GM23338 (cell line): ENCODE measurements around the gene PIGB. TPM values are rescaled to one million over a fixed set of nuclear protein-coding genes. Genes with fewer than 3 reads are reported as not detected.

Source experiments
- ATAC-seq: fragments of 200-7000 bp; cut with Tn5 transposase; 3 replicates; pipeline ENCODE4 v1.9.1; 2020
- DNase-seq: peaks from one replicate; pipeline ENCODE4 v3.0.0-alpha.2; 2015; ENCODE audit warnings: low spot score
- H2AFZ ChIP-seq: fragments of 200-600 bp; sonication (generic); 2 replicates; pipeline ENCODE4 v1.8.0; 2016; ENCODE audit warnings: antibody characterized with exemption, mild to moderate bottlenecking, moderate library complexity
- H3F3A ChIP-seq: fragments of 200-600 bp; sonication (generic); replicated peaks from 2 replicates; pipeline ENCODE4 v1.8.0; 2017; ENCODE audit warnings: antibody characterized with exemption, mixed run types, low read depth
- H3K27ac ChIP-seq: fragments of 200-600 bp; sonication (generic); 2 replicates; pipeline ENCODE4 v1.6.1; 2016; ENCODE audit warnings: low read depth
- H3K27me3 ChIP-seq: fragments of 200-600 bp; sonication (generic); 2 replicates; pipeline ENCODE4 v1.8.0; 2016; ENCODE audit warnings: mild to moderate bottlenecking, mixed run types, moderate library complexity; ENCODE audit not compliant: insufficient read depth
- H3K36me3 ChIP-seq: fragments of 200-600 bp; sonication (generic); 2 replicates; pipeline ENCODE4 v1.8.0; 2016; ENCODE audit warnings: mild to moderate bottlenecking; ENCODE audit not compliant: insufficient read depth
- H3K4me1 ChIP-seq: fragments of 200-600 bp; sonication (generic); 2 replicates; pipeline ENCODE4 v1.8.0; 2016; ENCODE audit warnings: mild to moderate bottlenecking, moderate library complexity; ENCODE audit not compliant: insufficient read depth
- H3K4me2 ChIP-seq: fragments of 200-600 bp; sonication (generic); 2 replicates; pipeline ENCODE4 v1.7.1; 2017; ENCODE audit warnings: mixed run types
- H3K4me3 ChIP-seq: fragments of 200-600 bp; sonication (generic); 2 replicates; pipeline ENCODE4 v1.6.1; 2016; ENCODE audit warnings: mixed run types
- H3K79me2 ChIP-seq: fragments of 200-600 bp; sonication (generic); replicated peaks from 2 replicates; pipeline ENCODE4 v1.8.0; 2017; ENCODE audit warnings: mild to moderate bottlenecking; ENCODE audit not compliant: insufficient read depth
- H3K9me2 ChIP-seq: fragments of 200-600 bp; sonication (generic); 2 replicates; pipeline ENCODE4 v1.8.0; 2017; ENCODE audit not compliant: insufficient read depth
- H4K20me1 ChIP-seq: fragments of 200-600 bp; sonication (generic); replicated peaks from 2 replicates; pipeline ENCODE4 v1.8.0; 2017; ENCODE audit warnings: mild to moderate bottlenecking; ENCODE audit not compliant: insufficient read depth
- H3K27ac Mint-ChIP-seq: 2 replicates; pipeline ENCODE4 v1.8.0; 2020; ENCODE audit warnings: inconsistent platforms, mild to moderate bottlenecking, moderate library complexity, mixed read lengths
- H3K27me3 Mint-ChIP-seq: 3 replicates; pipeline ENCODE4 v1.8.0; 2022; ENCODE audit warnings: low read depth, mild to moderate bottlenecking, moderate library complexity, mixed read lengths, inconsistent platforms; ENCODE audit not compliant: insufficient read depth, poor library complexity
- H3K36me3 Mint-ChIP-seq: 3 replicates; pipeline ENCODE4 v1.8.0; 2021; ENCODE audit warnings: low read depth, mild to moderate bottlenecking, inconsistent platforms, moderate library complexity, mixed read lengths
- H3K4me1 Mint-ChIP-seq: 3 replicates; pipeline ENCODE4 v1.8.0; 2020; ENCODE audit warnings: mild to moderate bottlenecking, inconsistent platforms, mixed read lengths
- H3K4me3 Mint-ChIP-seq: 3 replicates; pipeline ENCODE4 v1.8.0; 2021; ENCODE audit warnings: moderate library complexity, mild to moderate bottlenecking, inconsistent platforms, mixed read lengths
- H3K9me3 Mint-ChIP-seq: 3 replicates; pipeline ENCODE4 v1.8.0; 2020; ENCODE audit warnings: moderate library complexity, mild to moderate bottlenecking, inconsistent platforms, mixed read lengths
- CTCF ChIP-seq, 2 experiments: fragments of 200-600 bp in 1 of 2; sonication (generic) in 1 of 2; conservative IDR thresholded peaks; 2 replicates each; pipeline versions ENCODE4 v1.5.1 to v1.6.1; 2016 to 2017; ENCODE audit warnings: antibody characterized with exemption in 2 of 2, low read depth in 2 of 2, mild to moderate bottlenecking in 2 of 2, moderate library complexity in 1 of 2
- EZH2 ChIP-seq: fragments of 200-600 bp; sonication (generic); IDR thresholded peaks from one replicate; pipeline ENCODE4 v1.8.0; 2017; ENCODE audit warnings: antibody characterized with exemption, mild to moderate bottlenecking, low read depth; ENCODE audit not compliant: unreplicated experiment
- EZH2phosphoT487 ChIP-seq: fragments of 200-600 bp; sonication (generic); IDR thresholded peaks from one replicate; pipeline ENCODE4 v1.8.1; 2018; ENCODE audit warnings: antibody characterized with exemption; ENCODE audit not compliant: unreplicated experiment
- POLR2AphosphoS5 ChIP-seq: IDR thresholded peaks from 2 replicates; pipeline ENCODE4 v1.6.1; 2016; ENCODE audit warnings: antibody characterized with exemption, low read depth
- STAT1 ChIP-seq: IDR thresholded peaks from one replicate; pipeline ENCODE4 v1.6.1; 2016; ENCODE audit warnings: antibody characterized with exemption; ENCODE audit not compliant: unreplicated experiment
- ZNF114 ChIP-seq: fragments of 250-450 bp; sonication (Bioruptor Pico); IDR thresholded peaks from 2 replicates; pipeline ENCODE4 v1.5.0; 2020; ENCODE audit warnings: mild to moderate bottlenecking, moderate library complexity
- polyA plus RNA-seq: library from polyadenylated mRNA; unstranded; fragments of >200 nt; fragmentation: Nextera tagmentation; extraction: Ambion mirVana; gene quantifications from 2 replicates; pipeline ENCODE4 v1.2.1, GENCODE V29; 2016
- total RNA-seq: library from RNA; depleted of rRNA; stranded (reverse); fragments of >200 nt; shearing (Covaris generic); gene quantifications from 2 replicates; pipeline ENCODE4 v1.2.3, GENCODE V29; 2014
- TF ChIP-seq, protein P1 (sequence below): IDR thresholded peaks from 2 replicates; pipeline ENCODE4 v1.6.1; 2016; ENCODE audit warnings: antibody characterized with exemption
- TF ChIP-seq, protein P2 (sequence below): fragments of 250-450 bp; sonication (Bioruptor Pico); IDR thresholded peaks from 2 replicates; pipeline ENCODE4 v1.5.0; 2020; ENCODE audit warnings: mild to moderate bottlenecking, moderate library complexity

Gene PIGB
- total and polyA plus RNA-seq, 2 experiments from 2014 or later = 6.1 to 9.0 TPM

GRCh38 chr15:55283379-55284147 lies 35.5 kb upstream of the PIGB start:
- DNase-seq (no peak), ATAC-seq (no peak)
- Histone ChIP-seq H2AFZ (no peak overlapping the region), H3K4me3 (no peak overlapping the region), H3K79me2 (no peaks in the 10 kb centered on the region), H4K20me1 (no peaks in the 10 kb centered on the region), H3K36me3 (no peaks in the 10 kb centered on the region), H3K4me1 (peaks cover 2% of the 10 kb centered on the region), H3K27ac (no peak overlapping the region), H3K27me3 (peaks cover 6% of the 10 kb centered on the region), H3K4me2 (no peak overlapping the region), H3K9me2 (no peaks in the 10 kb centered on the region), H3F3A (no peaks in the 10 kb centered on the region)
- peaks cover 2% of the 10 kb centered on the region for H3K27me3 Mint-ChIP-seq
- H3K9me3 Mint-ChIP-seq = no peaks in the 10 kb centered on the region
- no peak overlapping the region for H3K4me3 Mint-ChIP-seq
- peaks cover 6% of the 10 kb centered on the region for H3K4me1 Mint-ChIP-seq
- TF ChIP-seq, protein P1, sequence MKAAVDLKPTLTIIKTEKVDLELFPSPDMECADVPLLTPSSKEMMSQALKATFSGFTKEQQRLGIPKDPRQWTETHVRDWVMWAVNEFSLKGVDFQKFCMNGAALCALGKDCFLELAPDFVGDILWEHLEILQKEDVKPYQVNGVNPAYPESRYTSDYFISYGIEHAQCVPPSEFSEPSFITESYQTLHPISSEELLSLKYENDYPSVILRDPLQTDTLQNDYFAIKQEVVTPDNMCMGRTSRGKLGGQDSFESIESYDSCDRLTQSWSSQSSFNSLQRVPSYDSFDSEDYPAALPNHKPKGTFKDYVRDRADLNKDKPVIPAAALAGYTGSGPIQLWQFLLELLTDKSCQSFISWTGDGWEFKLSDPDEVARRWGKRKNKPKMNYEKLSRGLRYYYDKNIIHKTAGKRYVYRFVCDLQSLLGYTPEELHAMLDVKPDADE = no peak
- TF ChIP-seq POLR2AphosphoS5 (no peak), EZH2 (no peak), EZH2phosphoT487 (no peak), CTCF (conservative IDR thresholded peaks at IDR 0.05; ENCODE audit: low read depth in 2 of 2) (no peak)
- no peak overlapping the region for H3K27ac Mint-ChIP-seq
- H3K36me3 Mint-ChIP-seq = no peaks in the 10 kb centered on the region

GRCh38 chr15:55284426-55284825 lies 34.6 kb upstream of the PIGB start:
- Histone ChIP-seq H3K27ac (no peak overlapping the region), H3K9me2 (no peaks in the 10 kb centered on the region), H3K4me3 (no peak overlapping the region), H3K79me2 (no peaks in the 10 kb centered on the region), H3K36me3 (no peaks in the 10 kb centered on the region), H3K27me3 (peaks cover 11% of the 10 kb centered on the region), H2AFZ (no peak overlapping the region), H3F3A (no peaks in the 10 kb centered on the region), H3K4me2 (no peak overlapping the region), H3K4me1 (peaks cover 6% of the 10 kb centered on the region), H4K20me1 (no peaks in the 10 kb centered on the region)
- H3K9me3 Mint-ChIP-seq = no peaks in the 10 kb centered on the region
- H3K27ac Mint-ChIP-seq = no peak overlapping the region
- ATAC-seq (no peak), DNase-seq (no peak)
- H3K4me1 Mint-ChIP-seq = peaks cover 11% of the 10 kb centered on the region
- peaks cover 8% of the 10 kb centered on the region for H3K27me3 Mint-ChIP-seq
- no peak overlapping the region for H3K4me3 Mint-ChIP-seq
- no peaks in the 10 kb centered on the region for H3K36me3 Mint-ChIP-seq
- TF ChIP-seq ZNF114 (CRISPR knock-in tag) (no peak), EZH2phosphoT487 (no peak), STAT1 (no peak), POLR2AphosphoS5 (no peak)
- TF ChIP-seq, protein P2, sequence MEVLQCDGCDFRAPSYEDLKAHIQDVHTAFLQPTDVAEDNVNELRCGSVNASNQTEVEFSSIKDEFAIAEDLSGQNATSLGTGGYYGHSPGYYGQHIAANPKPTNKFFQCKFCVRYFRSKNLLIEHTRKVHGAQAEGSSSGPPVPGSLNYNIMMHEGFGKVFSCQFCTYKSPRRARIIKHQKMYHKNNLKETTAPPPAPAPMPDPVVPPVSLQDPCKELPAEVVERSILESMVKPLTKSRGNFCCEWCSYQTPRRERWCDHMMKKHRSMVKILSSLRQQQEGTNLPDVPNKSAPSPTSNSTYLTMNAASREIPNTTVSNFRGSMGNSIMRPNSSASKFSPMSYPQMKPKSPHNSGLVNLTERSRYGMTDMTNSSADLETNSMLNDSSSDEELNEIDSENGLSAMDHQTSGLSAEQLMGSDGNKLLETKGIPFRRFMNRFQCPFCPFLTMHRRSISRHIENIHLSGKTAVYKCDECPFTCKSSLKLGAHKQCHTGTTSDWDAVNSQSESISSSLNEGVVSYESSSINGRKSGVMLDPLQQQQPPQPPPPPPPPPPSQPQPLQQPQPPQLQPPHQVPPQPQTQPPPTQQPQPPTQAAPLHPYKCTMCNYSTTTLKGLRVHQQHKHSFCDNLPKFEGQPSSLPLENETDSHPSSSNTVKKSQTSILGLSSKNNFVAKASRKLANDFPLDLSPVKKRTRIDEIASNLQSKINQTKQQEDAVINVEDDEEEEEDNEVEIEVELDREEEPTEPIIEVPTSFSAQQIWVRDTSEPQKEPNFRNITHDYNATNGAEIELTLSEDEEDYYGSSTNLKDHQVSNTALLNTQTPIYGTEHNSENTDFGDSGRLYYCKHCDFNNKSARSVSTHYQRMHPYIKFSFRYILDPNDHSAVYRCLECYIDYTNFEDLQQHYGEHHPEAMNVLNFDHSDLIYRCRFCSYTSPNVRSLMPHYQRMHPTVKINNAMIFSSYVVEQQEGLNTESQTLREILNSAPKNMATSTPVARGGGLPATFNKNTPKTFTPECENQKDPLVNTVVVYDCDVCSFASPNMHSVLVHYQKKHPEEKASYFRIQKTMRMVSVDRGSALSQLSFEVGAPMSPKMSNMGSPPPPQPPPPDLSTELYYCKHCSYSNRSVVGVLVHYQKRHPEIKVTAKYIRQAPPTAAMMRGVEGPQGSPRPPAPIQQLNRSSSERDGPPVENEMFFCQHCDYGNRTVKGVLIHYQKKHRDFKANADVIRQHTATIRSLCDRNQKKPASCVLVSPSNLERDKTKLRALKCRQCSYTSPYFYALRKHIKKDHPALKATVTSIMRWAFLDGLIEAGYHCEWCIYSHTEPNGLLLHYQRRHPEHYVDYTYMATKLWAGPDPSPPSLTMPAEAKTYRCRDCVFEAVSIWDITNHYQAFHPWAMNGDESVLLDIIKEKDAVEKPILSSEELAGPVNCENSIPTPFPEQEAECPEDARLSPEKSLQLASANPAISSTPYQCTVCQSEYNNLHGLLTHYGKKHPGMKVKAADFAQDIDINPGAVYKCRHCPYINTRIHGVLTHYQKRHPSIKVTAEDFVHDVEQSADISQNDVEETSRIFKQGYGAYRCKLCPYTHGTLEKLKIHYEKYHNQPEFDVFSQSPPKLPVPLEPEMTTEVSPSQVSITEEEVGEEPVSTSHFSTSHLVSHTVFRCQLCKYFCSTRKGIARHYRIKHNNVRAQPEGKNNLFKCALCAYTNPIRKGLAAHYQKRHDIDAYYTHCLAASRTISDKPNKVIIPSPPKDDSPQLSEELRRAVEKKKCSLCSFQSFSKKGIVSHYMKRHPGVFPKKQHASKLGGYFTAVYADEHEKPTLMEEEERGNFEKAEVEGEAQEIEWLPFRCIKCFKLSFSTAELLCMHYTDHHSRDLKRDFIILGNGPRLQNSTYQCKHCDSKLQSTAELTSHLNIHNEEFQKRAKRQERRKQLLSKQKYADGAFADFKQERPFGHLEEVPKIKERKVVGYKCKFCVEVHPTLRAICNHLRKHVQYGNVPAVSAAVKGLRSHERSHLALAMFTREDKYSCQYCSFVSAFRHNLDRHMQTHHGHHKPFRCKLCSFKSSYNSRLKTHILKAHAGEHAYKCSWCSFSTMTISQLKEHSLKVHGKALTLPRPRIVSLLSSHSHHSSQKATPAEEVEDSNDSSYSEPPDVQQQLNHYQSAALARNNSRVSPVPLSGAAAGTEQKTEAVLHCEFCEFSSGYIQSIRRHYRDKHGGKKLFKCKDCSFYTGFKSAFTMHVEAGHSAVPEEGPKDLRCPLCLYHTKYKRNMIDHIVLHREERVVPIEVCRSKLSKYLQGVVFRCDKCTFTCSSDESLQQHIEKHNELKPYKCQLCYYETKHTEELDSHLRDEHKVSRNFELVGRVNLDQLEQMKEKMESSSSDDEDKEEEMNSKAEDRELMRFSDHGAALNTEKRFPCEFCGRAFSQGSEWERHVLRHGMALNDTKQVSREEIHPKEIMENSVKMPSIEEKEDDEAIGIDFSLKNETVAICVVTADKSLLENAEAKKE (CRISPR knock-in tag) = no peak
